SU-DHL-6 (cell line): ENCODE results near the gene CLPTM1L.

Experiments
- EZH2phosphoT487 ChIP-seq: fragments of 200-600 bp; sonication (generic), shearing (Covaris generic); conservative IDR thresholded peaks from 2 replicates; pipeline ENCODE4 v1.6.1; 2018; ENCODE audit warnings: mild to moderate bottlenecking, antibody characterized with exemption, low read length, moderate library complexity, mixed read lengths
- TF ChIP-seq, protein P1 (sequence below): fragments of 200-600 bp; sonication (generic); IDR thresholded peaks from one replicate; pipeline ENCODE4 v1.5.1; 2017; ENCODE audit warnings: antibody characterized with exemption, mild to moderate bottlenecking, low read length, moderate library complexity; ENCODE audit not compliant: insufficient read depth, poor library complexity, severe bottlenecking

- TF ChIP-seq, protein P1, sequence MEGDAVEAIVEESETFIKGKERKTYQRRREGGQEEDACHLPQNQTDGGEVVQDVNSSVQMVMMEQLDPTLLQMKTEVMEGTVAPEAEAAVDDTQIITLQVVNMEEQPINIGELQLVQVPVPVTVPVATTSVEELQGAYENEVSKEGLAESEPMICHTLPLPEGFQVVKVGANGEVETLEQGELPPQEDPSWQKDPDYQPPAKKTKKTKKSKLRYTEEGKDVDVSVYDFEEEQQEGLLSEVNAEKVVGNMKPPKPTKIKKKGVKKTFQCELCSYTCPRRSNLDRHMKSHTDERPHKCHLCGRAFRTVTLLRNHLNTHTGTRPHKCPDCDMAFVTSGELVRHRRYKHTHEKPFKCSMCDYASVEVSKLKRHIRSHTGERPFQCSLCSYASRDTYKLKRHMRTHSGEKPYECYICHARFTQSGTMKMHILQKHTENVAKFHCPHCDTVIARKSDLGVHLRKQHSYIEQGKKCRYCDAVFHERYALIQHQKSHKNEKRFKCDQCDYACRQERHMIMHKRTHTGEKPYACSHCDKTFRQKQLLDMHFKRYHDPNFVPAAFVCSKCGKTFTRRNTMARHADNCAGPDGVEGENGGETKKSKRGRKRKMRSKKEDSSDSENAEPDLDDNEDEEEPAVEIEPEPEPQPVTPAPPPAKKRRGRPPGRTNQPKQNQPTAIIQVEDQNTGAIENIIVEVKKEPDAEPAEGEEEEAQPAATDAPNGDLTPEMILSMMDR: no peak
- TF ChIP-seq EZH2phosphoT487: no peak
Measured at GRCh38 chr5:1323803-1324173, 21.1 kb downstream of the CLPTM1L start.
